DND-41 (cell line): ENCODE results near the gene PJA1.

ENCODE experiments used
- EZH2 ChIP-seq: IDR thresholded peaks from 3 replicates; pipeline ENCODE4 v1.6.1; 2012; ENCODE audit warnings: borderline replicate concordance, low read depth, mild to moderate bottlenecking, moderate library complexity, low read length, inconsistent platforms; ENCODE audit not compliant: severe bottlenecking
- TF ChIP-seq, protein P1 (sequence below): IDR thresholded peaks from 2 replicates; pipeline ENCODE4 v1.5.1; 2012; ENCODE audit warnings: borderline replicate concordance, low read length, moderate library complexity, mild to moderate bottlenecking; ENCODE audit not compliant: poor library complexity, severe bottlenecking; ENCODE audit errors: extremely low read depth

DNA sequence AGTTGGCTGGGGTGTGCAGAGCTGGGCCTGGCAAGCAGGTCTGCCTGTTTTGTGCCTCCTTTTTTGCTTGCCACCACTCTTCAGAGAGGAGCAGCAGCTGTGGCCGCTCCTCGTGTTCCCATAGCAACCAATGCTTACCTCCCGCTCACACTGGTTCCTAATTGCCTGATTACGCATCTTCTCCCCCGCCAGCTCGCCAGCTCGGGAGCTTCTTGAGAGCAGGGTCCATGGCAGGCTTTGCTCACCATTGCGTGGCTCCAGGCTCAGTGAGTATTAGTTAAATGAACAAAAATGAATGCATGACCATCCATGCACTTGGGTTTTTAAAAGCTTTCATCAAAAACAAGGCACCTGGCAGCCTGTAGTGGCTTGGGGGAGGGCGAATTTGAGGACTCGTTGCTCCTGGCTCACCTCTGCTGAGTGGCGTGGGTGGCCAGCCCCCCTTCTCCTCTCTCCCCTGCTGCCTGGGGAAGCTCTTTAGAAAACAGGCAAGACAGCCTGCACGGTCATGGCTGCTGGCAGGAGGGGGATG, 14.2 kb upstream of the PJA1 start:
- TF ChIP-seq, protein P1, sequence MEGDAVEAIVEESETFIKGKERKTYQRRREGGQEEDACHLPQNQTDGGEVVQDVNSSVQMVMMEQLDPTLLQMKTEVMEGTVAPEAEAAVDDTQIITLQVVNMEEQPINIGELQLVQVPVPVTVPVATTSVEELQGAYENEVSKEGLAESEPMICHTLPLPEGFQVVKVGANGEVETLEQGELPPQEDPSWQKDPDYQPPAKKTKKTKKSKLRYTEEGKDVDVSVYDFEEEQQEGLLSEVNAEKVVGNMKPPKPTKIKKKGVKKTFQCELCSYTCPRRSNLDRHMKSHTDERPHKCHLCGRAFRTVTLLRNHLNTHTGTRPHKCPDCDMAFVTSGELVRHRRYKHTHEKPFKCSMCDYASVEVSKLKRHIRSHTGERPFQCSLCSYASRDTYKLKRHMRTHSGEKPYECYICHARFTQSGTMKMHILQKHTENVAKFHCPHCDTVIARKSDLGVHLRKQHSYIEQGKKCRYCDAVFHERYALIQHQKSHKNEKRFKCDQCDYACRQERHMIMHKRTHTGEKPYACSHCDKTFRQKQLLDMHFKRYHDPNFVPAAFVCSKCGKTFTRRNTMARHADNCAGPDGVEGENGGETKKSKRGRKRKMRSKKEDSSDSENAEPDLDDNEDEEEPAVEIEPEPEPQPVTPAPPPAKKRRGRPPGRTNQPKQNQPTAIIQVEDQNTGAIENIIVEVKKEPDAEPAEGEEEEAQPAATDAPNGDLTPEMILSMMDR, result no peak
- no peak for TF ChIP-seq EZH2
